ENCODE data around the gene TMCC3.

The TMCC3 gene

DNA sequence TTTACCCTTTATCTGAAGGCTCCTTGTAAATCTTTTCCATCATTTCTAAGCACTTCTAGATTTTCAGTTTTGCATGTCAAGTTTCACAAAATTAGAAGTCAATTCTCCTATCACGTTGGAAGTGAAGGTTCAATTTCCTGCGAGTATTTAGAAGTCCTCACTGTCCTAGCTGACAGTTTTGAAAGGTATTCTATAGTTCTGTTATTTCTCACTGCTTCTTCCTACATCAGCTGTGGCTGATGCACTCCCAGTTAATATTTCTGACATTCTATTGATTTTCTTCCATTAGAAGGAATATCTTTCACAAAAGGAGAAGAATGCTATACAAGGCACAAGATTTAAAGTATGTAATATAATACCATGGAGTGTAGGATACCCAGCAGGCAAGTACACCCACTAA is 15.8 kb upstream of the TMCC3 start:
- Mint-ChIP-seq H3K36me3 (ENCODE audit: insufficient read depth) (no peaks in the 10 kb centered on the region), H3K9me3 (no peaks in the 10 kb centered on the region), H3K27ac (ENCODE audit: low read depth) (no peak overlapping the region), H3K4me3 (no peak overlapping the region), H3K27me3 (no peaks in the 10 kb centered on the region), H3K4me1 (peaks cover 2% of the 10 kb centered on the region)
- ATAC-seq (replicated peaks; ENCODE audit: extremely low read depth, poor library complexity, severe bottlenecking) (no peak), DNase-seq (ENCODE audit: low spot score in 2 of 2) (no peak)

GRCh38 chr12:94663702-94664101 is 13.3 kb upstream of the TMCC3 start:
- no peaks in the 10 kb centered on the region for H3K36me3 Mint-ChIP-seq (ENCODE audit: insufficient read depth)
- no peaks in the 10 kb centered on the region for H3K27me3 Mint-ChIP-seq
- no peaks in the 10 kb centered on the region for H3K4me1 Mint-ChIP-seq
- DNase-seq (ENCODE audit: low spot score in 2 of 2): no peak
- no peaks in the 10 kb centered on the region for H3K9me3 Mint-ChIP-seq
- no peak for ATAC-seq (replicated peaks; ENCODE audit: extremely low read depth, poor library complexity, severe bottlenecking)
- no peak overlapping the region for H3K27ac Mint-ChIP-seq (ENCODE audit: low read depth)
- H3K4me3 Mint-ChIP-seq: no peak overlapping the region

DNA sequence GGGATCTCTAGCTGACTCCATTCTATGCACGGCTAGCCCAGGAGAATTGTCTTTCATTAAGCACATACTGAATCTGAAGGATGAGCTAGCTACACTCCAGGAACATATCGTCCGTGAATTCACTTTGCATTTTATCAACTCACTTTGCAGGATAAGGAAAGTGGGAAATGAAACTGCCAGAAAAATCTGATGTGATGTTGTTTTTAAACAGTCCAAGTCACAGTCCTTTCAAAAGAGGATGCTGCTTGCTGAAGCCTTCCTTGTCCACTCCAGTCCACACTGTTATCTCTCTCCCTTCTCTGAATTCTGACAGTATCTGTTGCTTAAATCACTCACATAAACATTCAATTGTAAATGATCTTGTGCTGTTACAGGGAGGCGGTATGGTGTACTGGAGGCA is 12.7 kb upstream of the TMCC3 start:
- Mint-ChIP-seq H3K36me3 (ENCODE audit: insufficient read depth) (no peaks in the 10 kb centered on the region), H3K4me3 (no peak overlapping the region), H3K9me3 (no peaks in the 10 kb centered on the region), H3K4me1 (no peaks in the 10 kb centered on the region), H3K27ac (ENCODE audit: low read depth) (no peak overlapping the region), H3K27me3 (no peaks in the 10 kb centered on the region)
- DNase-seq (ENCODE audit: low spot score in 2 of 2): no peak
- no peak for ATAC-seq (replicated peaks; ENCODE audit: extremely low read depth, poor library complexity, severe bottlenecking)

DNA sequence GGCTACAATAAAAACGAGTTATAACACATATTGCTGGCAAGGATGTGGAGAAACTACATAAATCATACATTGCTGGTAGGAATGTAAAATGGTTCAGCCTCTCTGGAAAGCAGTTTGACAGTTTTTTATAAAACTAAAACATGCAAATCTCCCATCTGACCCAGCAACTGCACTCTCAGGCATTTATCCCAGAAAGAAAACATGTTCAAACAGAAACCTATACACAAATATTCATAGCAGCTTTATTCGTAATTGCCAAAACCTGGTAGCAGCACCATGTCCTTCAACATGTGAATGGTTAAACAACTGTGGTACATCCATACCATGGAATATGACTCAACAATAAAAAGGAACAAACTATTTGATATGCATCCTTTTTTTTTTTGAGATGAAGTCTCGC is 10.1 kb upstream of the TMCC3 start:
- ATAC-seq (replicated peaks; ENCODE audit: extremely low read depth, poor library complexity, severe bottlenecking) (no peak), DNase-seq (ENCODE audit: low spot score in 2 of 2) (no peak)
- H3K9me3 Mint-ChIP-seq: no peaks in the 10 kb centered on the region
- H3K27ac Mint-ChIP-seq (ENCODE audit: low read depth): no peak overlapping the region
- no peaks in the 10 kb centered on the region for H3K27me3 Mint-ChIP-seq
- H3K36me3 Mint-ChIP-seq (ENCODE audit: insufficient read depth): peaks cover 2% of the 10 kb centered on the region
- H3K4me1 Mint-ChIP-seq: no peaks in the 10 kb centered on the region
- H3K4me3 Mint-ChIP-seq: no peak overlapping the region

GRCh38 chr12:94659346-94659930 is 9.1 kb upstream of the TMCC3 start:
- ATAC-seq (replicated peaks; ENCODE audit: extremely low read depth, poor library complexity, severe bottlenecking): no peak
- no peaks in the 10 kb centered on the region for H3K9me3 Mint-ChIP-seq

DNA sequence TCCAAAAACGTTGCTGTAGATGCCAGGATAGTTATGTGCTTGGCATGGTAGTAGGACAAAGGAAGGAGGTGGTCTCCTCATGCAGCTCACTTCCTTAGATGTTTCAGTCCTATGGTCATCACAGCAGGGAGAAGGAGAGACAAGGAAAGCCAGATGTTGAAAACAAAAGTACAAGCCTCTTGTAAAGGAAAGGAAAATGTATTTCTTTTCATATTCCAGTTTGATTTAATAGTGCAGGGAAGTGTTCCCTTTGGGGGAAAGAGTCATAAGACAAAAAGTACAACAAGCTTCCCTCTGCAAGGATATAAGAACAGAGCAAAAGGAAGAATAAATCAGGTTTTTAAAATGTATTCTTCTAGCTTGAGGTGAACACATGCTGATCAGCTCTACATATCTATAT is 8.6 kb upstream of the TMCC3 start:
- DNase-seq (ENCODE audit: low spot score in 2 of 2) (no peak), ATAC-seq (replicated peaks; ENCODE audit: extremely low read depth, poor library complexity, severe bottlenecking) (no peak)
- Mint-ChIP-seq H3K36me3 (ENCODE audit: insufficient read depth) (peaks cover 2% of the 10 kb centered on the region), H3K9me3 (no peaks in the 10 kb centered on the region), H3K27ac (ENCODE audit: low read depth) (no peak overlapping the region), H3K27me3 (no peaks in the 10 kb centered on the region), H3K4me3 (no peak overlapping the region), H3K4me1 (no peaks in the 10 kb centered on the region)

More at GRCh38 chr12:94659346-94659930, 9.1 kb upstream of the TMCC3 start:
- Mint-ChIP-seq H3K36me3 (ENCODE audit: insufficient read depth) (peaks cover 2% of the 10 kb centered on the region), H3K27ac (ENCODE audit: low read depth) (no peak overlapping the region), H3K4me3 (no peak overlapping the region), H3K27me3 (no peaks in the 10 kb centered on the region), H3K4me1 (no peaks in the 10 kb centered on the region)
- no peak for DNase-seq (ENCODE audit: low spot score in 2 of 2)

GRCh38 chr12:94656556-94656955 is 6.2 kb upstream of the TMCC3 start:
- H3K4me1 Mint-ChIP-seq: peaks cover 10% of the 10 kb centered on the region
- H3K27ac Mint-ChIP-seq (ENCODE audit: low read depth): no peak overlapping the region
- H3K4me3 Mint-ChIP-seq: no peak overlapping the region
- H3K9me3 Mint-ChIP-seq: no peaks in the 10 kb centered on the region
- ATAC-seq (replicated peaks; ENCODE audit: extremely low read depth, poor library complexity, severe bottlenecking) (no peak), DNase-seq (ENCODE audit: low spot score in 2 of 2) (no peak)
- peaks cover 6% of the 10 kb centered on the region for H3K36me3 Mint-ChIP-seq (ENCODE audit: insufficient read depth)
- peaks cover 3% of the 10 kb centered on the region for H3K27me3 Mint-ChIP-seq

DNA sequence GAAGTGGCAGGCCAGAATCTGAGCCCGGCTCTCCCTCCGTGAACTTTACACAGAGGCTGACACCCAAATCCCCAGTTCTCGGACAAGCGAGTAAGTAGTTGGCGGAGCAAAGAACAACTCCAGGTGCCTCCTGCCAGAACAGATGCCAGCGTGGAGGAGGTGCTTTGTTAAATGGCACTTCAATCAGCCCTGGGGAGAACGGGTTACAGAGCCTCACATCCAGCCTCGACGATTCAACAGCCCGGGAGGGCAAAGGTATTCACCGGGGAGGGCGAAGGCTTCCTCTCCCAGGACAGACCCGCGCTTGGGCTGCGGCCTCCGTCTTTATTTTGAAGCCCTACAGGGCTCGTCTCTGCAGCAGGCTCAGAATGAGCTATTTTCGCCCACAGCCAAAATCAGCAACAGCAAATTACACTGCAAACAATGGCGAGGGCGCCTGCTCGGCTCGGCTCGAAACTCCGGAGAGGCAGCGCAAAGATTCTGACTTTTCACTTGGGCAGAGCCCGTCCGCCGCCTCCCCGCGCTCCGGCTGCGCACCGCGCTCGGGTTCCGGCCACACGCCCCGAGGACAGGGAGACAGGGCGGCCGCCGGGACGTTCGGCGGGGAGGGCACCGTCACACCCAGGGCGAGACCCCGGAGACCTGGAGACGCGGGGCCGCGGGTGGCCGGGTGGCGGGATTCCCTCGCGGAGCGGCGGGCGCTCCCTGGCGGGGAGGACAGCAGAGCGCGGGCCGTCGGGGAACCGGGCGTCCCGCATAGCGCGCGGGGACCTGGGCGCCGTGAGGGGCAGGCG is 811 bp downstream of the TMCC3 start:
- H3K4me1 Mint-ChIP-seq: peaks cover 38% of the 10 kb centered on the region
- H3K36me3 Mint-ChIP-seq (ENCODE audit: insufficient read depth): peaks cover 5% of the 10 kb centered on the region
- peak overlapping the region; percentile 90 for H3K4me3 Mint-ChIP-seq
- no peaks in the 10 kb centered on the region for H3K9me3 Mint-ChIP-seq
- DNase-seq (ENCODE audit: low spot score in 2 of 2): peak; percentile 19 to 24
- peak overlapping the region; percentile 45 for H3K27ac Mint-ChIP-seq (ENCODE audit: low read depth)
- H3K27me3 Mint-ChIP-seq: peaks cover 20% of the 10 kb centered on the region
- ATAC-seq (replicated peaks; ENCODE audit: extremely low read depth, poor library complexity, severe bottlenecking): peak; percentile 62

DNA sequence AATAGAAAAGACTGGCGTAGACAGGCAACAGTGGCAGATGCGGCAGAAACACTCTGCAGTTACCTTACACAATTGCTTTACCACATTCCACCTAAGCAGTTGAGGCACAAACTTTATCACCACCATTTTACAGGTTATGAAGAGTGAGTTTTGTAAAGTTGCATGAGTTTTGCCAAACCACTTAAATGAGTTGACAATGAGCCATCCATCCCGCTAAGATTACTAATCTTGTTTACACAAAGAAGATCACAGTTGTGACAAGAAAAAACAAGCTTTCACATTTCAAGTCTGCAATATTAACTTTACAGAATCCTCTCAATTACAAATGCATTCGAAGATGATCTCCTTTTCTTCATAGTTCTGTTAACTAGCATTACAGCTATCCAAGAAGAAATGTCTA is 1.8 kb downstream of the TMCC3 start:
- Mint-ChIP-seq H3K36me3 (ENCODE audit: insufficient read depth) (peaks cover 2% of the 10 kb centered on the region), H3K27ac (ENCODE audit: low read depth) (no peak overlapping the region), H3K4me3 (peak overlapping the region; percentile 90), H3K27me3 (peaks cover 20% of the 10 kb centered on the region), H3K9me3 (no peaks in the 10 kb centered on the region), H3K4me1 (peaks cover 47% of the 10 kb centered on the region)
- ATAC-seq (replicated peaks; ENCODE audit: extremely low read depth, poor library complexity, severe bottlenecking) (no peak), DNase-seq (ENCODE audit: low spot score in 2 of 2) (no peak)

GRCh38 chr12:94644141-94644979 is 6.0 kb downstream of the TMCC3 start:
- Mint-ChIP-seq H3K9me3 (no peaks in the 10 kb centered on the region), H3K27me3 (peaks cover 9% of the 10 kb centered on the region), H3K27ac (ENCODE audit: low read depth) (no peak overlapping the region), H3K4me3 (peak overlapping the region; percentile 56), H3K4me1 (peaks cover 50% of the 10 kb centered on the region), H3K36me3 (ENCODE audit: insufficient read depth) (no peaks in the 10 kb centered on the region)
- DNase-seq (ENCODE audit: low spot score in 2 of 2) (no peak), ATAC-seq (replicated peaks; ENCODE audit: extremely low read depth, poor library complexity, severe bottlenecking) (peak; percentile 46)

DNA sequence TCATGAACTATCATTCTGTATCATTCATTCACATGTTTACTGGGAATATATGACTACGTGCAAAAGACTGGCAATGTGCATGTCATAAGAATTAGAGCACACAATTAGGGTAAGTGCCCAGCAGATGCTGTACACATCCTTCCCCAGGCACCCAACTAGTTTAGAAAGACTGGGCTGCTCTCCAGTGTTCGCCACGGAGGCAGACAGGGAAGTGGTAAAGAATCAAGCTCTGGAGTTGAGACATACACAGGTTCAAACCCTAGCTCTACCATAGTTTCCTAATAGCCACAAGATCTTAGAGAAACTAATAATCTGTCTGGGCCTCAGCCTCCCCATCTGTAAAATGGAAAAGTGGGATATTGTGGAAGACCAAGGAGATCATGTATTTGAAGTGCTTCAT is 6.8 kb downstream of the TMCC3 start:
- H3K27me3 Mint-ChIP-seq: peaks cover 2% of the 10 kb centered on the region
- peak overlapping the region; percentile 56 for H3K4me3 Mint-ChIP-seq

GRCh38 chr12:94641283-94641682 is 9.1 kb downstream of the TMCC3 start:
- Mint-ChIP-seq H3K9me3 (no peaks in the 10 kb centered on the region), H3K4me3 (no peak overlapping the region), H3K27ac (ENCODE audit: low read depth) (peak overlapping the region; percentile 62), H3K27me3 (no peaks in the 10 kb centered on the region), H3K4me1 (peaks cover 40% of the 10 kb centered on the region), H3K36me3 (ENCODE audit: insufficient read depth) (no peaks in the 10 kb centered on the region)
- no peak for ATAC-seq (replicated peaks; ENCODE audit: extremely low read depth, poor library complexity, severe bottlenecking)
- DNase-seq (ENCODE audit: low spot score in 2 of 2): no peak

More for the DNA sequence above, 6.8 kb downstream of the TMCC3 start:
- H3K27ac Mint-ChIP-seq (ENCODE audit: low read depth): no peak overlapping the region
- DNase-seq (ENCODE audit: low spot score in 2 of 2) (no peak), ATAC-seq (replicated peaks; ENCODE audit: extremely low read depth, poor library complexity, severe bottlenecking) (no peak)
- no peaks in the 10 kb centered on the region for H3K36me3 Mint-ChIP-seq (ENCODE audit: insufficient read depth)
- no peaks in the 10 kb centered on the region for H3K9me3 Mint-ChIP-seq
- H3K4me1 Mint-ChIP-seq: peaks cover 42% of the 10 kb centered on the region

Data from central memory CD8-positive, alpha-beta T cell (primary cell).